Trophoblast cell (in vitro differentiated cells and primary cell): ENCODE data around the gene DICER1.

Experiments used
- DNase-seq, 2 donors: peaks; one replicate each; pipeline ENCODE4 v3.0.0-alpha.2; 2016
- H2AFZ ChIP-seq: 2 replicates; pipeline ENCODE4 v1.6.1; 2013; ENCODE audit warnings: low read length, moderate library complexity, mild to moderate bottlenecking; ENCODE audit not compliant: insufficient read depth, poor library complexity
- H2AK5ac ChIP-seq: 2 replicates; pipeline ENCODE4 v1.6.1; 2013; ENCODE audit warnings: mild to moderate bottlenecking, low read length
- H2BK120ac ChIP-seq: 2 replicates; pipeline ENCODE4 v1.6.1; 2013; ENCODE audit warnings: low read length, mild to moderate bottlenecking, moderate library complexity; ENCODE audit not compliant: insufficient read depth, poor library complexity
- H2BK12ac ChIP-seq: 2 replicates; pipeline ENCODE4 v1.6.1; 2013; ENCODE audit warnings: mild to moderate bottlenecking, low read length, moderate library complexity
- H2BK5ac ChIP-seq: 2 replicates; pipeline ENCODE4 v1.6.1; 2013; ENCODE audit warnings: low read length, low read depth, moderate library complexity, mild to moderate bottlenecking; ENCODE audit not compliant: poor library complexity
- H3K14ac ChIP-seq: 2 replicates; pipeline ENCODE4 v1.6.1; 2013; ENCODE audit warnings: mild to moderate bottlenecking, low read length
- H3K18ac ChIP-seq: 2 replicates; pipeline ENCODE4 v1.6.1; 2013; ENCODE audit warnings: mild to moderate bottlenecking, low read length
- H3K23ac ChIP-seq: 2 replicates; pipeline ENCODE4 v1.6.1; 2013; ENCODE audit warnings: low read length
- H3K27ac ChIP-seq: 2 replicates; pipeline ENCODE4 v1.5.1; 2013; ENCODE audit warnings: low read depth, mild to moderate bottlenecking, inconsistent platforms, low read length, moderate library complexity
- H3K27me3 ChIP-seq: 2 replicates; pipeline ENCODE4 v1.6.1; 2013; ENCODE audit warnings: inconsistent platforms, mild to moderate bottlenecking, low read length, moderate library complexity; ENCODE audit not compliant: insufficient read depth
- H3K36me3 ChIP-seq, 2 experiments: 1 replicate in 1 of 2; 2 replicates in 1 of 2; pipeline ENCODE4 v1.6.1; 2013; ENCODE audit warnings: low read length in 2 of 2, mild to moderate bottlenecking in 2 of 2, moderate library complexity in 1 of 2; ENCODE audit not compliant: insufficient read depth in 2 of 2, control insufficient read depth in 1 of 2
- H3K4ac ChIP-seq: 2 replicates; pipeline ENCODE4 v1.6.1; 2013; ENCODE audit warnings: low read depth, mild to moderate bottlenecking, low read length, moderate library complexity
- H3K4me1 ChIP-seq, 2 experiments: 1 replicate in 1 of 2; 2 replicates in 1 of 2; pipeline ENCODE4 v1.6.1; 2013; ENCODE audit warnings: low read length in 2 of 2, mild to moderate bottlenecking in 2 of 2, moderate library complexity in 1 of 2; ENCODE audit not compliant: insufficient read depth in 2 of 2, control insufficient read depth in 1 of 2
- H3K4me2 ChIP-seq: 2 replicates; pipeline ENCODE4 v1.6.1; 2013; ENCODE audit warnings: inconsistent platforms, mild to moderate bottlenecking, low read length, moderate library complexity
- H3K4me3 ChIP-seq: 2 replicates; pipeline ENCODE4 v1.5.1; 2013; ENCODE audit warnings: mild to moderate bottlenecking, low read depth, low read length, inconsistent platforms
- H3K79me1 ChIP-seq: one replicate; pipeline ENCODE4 v1.6.1; 2013; ENCODE audit warnings: low read length
- H3K79me2 ChIP-seq: 2 replicates; pipeline ENCODE4 v1.6.1; 2013; ENCODE audit warnings: low read length, mild to moderate bottlenecking; ENCODE audit not compliant: control insufficient read depth, insufficient read depth, poor library complexity
- H3K9ac ChIP-seq: 2 replicates; pipeline ENCODE4 v1.6.1; 2013; ENCODE audit warnings: mild to moderate bottlenecking, low read length
- H3K9me3 ChIP-seq: 2 replicates; pipeline ENCODE4 v1.6.1; 2013; ENCODE audit warnings: low read depth, mild to moderate bottlenecking, control low read depth, inconsistent platforms, low read length; ENCODE audit not compliant: insufficient read depth
- H4K12ac ChIP-seq: 2 replicates; pipeline ENCODE4 v1.6.1; 2013; ENCODE audit warnings: low read depth, mild to moderate bottlenecking, low read length, moderate library complexity
- H4K8ac ChIP-seq: 2 replicates; pipeline ENCODE4 v1.6.1; 2013; ENCODE audit warnings: low read depth, mild to moderate bottlenecking, low read length, moderate library complexity
- H4K91ac ChIP-seq: one replicate; pipeline ENCODE4 v1.6.1; 2013; ENCODE audit warnings: low read depth, mild to moderate bottlenecking, low read length, moderate library complexity
- WGBS: extraction: QIAGEN DNeasy Blood & Tissue Kit; methylation state at CpG from one replicate; pipeline ENCODE4 v1.1.7; 2013; ENCODE audit warnings: missing lambda C conversion rate; ENCODE audit not compliant: insufficient read length, insufficient coverage; ENCODE audit errors: extremely low coverage; 5-methylcytosine and 5-hydroxymethylcytosine counted together

The DICER1 gene

GRCh38 chr14:95196826-95197545, 39.7 kb upstream of the DICER1 start:
- Histone ChIP-seq H3K18ac (no peak overlapping the region), H4K8ac (peak overlapping the region; percentile 43), H2AK5ac (peak overlapping the region; percentile 71), H2BK5ac (peak overlapping the region; percentile 63), H3K14ac (peak overlapping the region; percentile 29), H2BK12ac (peak overlapping the region; percentile 87), H3K27ac (peak overlapping the region; percentile 66), H3K4ac (no peak overlapping the region), H3K4me2 (peak overlapping the region; percentile 47), H3K4me3 (no peak overlapping the region), H4K12ac (no peak overlapping the region), H4K91ac (peak overlapping the region; percentile 54), H3K27me3 (no peaks in the 10 kb centered on the region), H3K23ac (no peak overlapping the region), H3K9ac (peak overlapping the region; percentile 59), H3K9me3 (peaks cover 2% of the 10 kb centered on the region), H3K4me1 (peaks cover 19 to 24% of the 10 kb centered on the region in 2 experiments), H3K79me1 (peaks cover 6% of the 10 kb centered on the region), H3K79me2 (no peaks in the 10 kb centered on the region), H3K36me3 (no peaks in the 10 kb centered on the region), H2BK120ac (peak overlapping the region; percentile 76), H2AFZ (no peak overlapping the region)
- DNase-seq = no peak
- no CpG with 5 or more reads among the region's 2 CpGs for WGBS

GRCh38 chr14:95196268-95196667, 38.9 kb upstream of the DICER1 start:
- H4K91ac ChIP-seq = no peak overlapping the region
- no peak overlapping the region for H4K8ac ChIP-seq
- no peak overlapping the region for H3K27ac ChIP-seq

GRCh38 chr14:95195031-95195430, 37.7 kb upstream of the DICER1 start:
- no peaks in the 10 kb centered on the region for H3K36me3 ChIP-seq
- H2AK5ac ChIP-seq = peak overlapping the region; percentile 50
- no peaks in the 10 kb centered on the region for H3K79me2 ChIP-seq
- WGBS = no CpG with 5 or more reads among the region's 6 CpGs
- no peak overlapping the region for H3K27ac ChIP-seq
- peaks cover 2% of the 10 kb centered on the region for H3K9me3 ChIP-seq
- no peak overlapping the region for H3K4ac ChIP-seq
- no peak overlapping the region for H2BK5ac ChIP-seq
- H3K18ac ChIP-seq = no peak overlapping the region
- no peak overlapping the region for H4K12ac ChIP-seq
- H3K27me3 ChIP-seq = no peaks in the 10 kb centered on the region
- H3K23ac ChIP-seq = no peak overlapping the region
- no peak overlapping the region for H2AFZ ChIP-seq
- H3K4me1 ChIP-seq = peaks cover 19 to 29% of the 10 kb centered on the region in 2 experiments
- H4K8ac ChIP-seq = no peak overlapping the region
- no peak overlapping the region for H2BK120ac ChIP-seq
- peak overlapping the region; percentile 16 for H2BK12ac ChIP-seq
- no peak overlapping the region for H3K4me3 ChIP-seq
- DNase-seq = no peak
- H3K4me2 ChIP-seq = no peak overlapping the region
- H3K9ac ChIP-seq = no peak overlapping the region
- no peak overlapping the region for H4K91ac ChIP-seq
- H3K79me1 ChIP-seq = peaks cover 6% of the 10 kb centered on the region
- H3K14ac ChIP-seq = no peak overlapping the region

More at GRCh38 chr14:95196268-95196667, 38.9 kb upstream of the DICER1 start:
- H4K12ac ChIP-seq = no peak overlapping the region
- H2BK12ac ChIP-seq = peak overlapping the region; percentile 67
- no peaks in the 10 kb centered on the region for H3K79me2 ChIP-seq
- H3K27me3 ChIP-seq = no peaks in the 10 kb centered on the region
- no peak overlapping the region for H3K4me3 ChIP-seq
- H2BK5ac ChIP-seq = no peak overlapping the region
- peak in 1 of 2 donors; percentile 45 for DNase-seq
- H3K18ac ChIP-seq = peak overlapping the region; percentile 54
- H3K36me3 ChIP-seq = no peaks in the 10 kb centered on the region
- H3K79me1 ChIP-seq = peaks cover 6% of the 10 kb centered on the region
- H3K9ac ChIP-seq = no peak overlapping the region
- H3K4ac ChIP-seq = peak overlapping the region; percentile 6
- H3K9me3 ChIP-seq = peaks cover 2% of the 10 kb centered on the region
- peak overlapping the region; percentile 76 for H2BK120ac ChIP-seq
- no peak overlapping the region for H3K4me2 ChIP-seq
- no peak overlapping the region for H2AFZ ChIP-seq
- no peak overlapping the region for H3K23ac ChIP-seq
- no CpG with 5 or more reads among the region's 5 CpGs for WGBS
- no peak overlapping the region for H2AK5ac ChIP-seq
- peaks cover 19 to 24% of the 10 kb centered on the region in 2 experiments for H3K4me1 ChIP-seq
- H3K14ac ChIP-seq = no peak overlapping the region

- no peak overlapping the region for H2BK120ac ChIP-seq
- peak overlapping the region; percentile 61 for H2BK12ac ChIP-seq
- no peak overlapping the region for H3K14ac ChIP-seq
- no peak overlapping the region for H3K4ac ChIP-seq
- no peak overlapping the region for H3K27ac ChIP-seq
- no peak overlapping the region for H3K18ac ChIP-seq
- peaks cover 15 to 26% of the 10 kb centered on the region in 2 experiments for H3K4me1 ChIP-seq
- H3K4me3 ChIP-seq = no peak overlapping the region
- no peak overlapping the region for H4K12ac ChIP-seq
- H3K27me3 ChIP-seq = no peaks in the 10 kb centered on the region
- H4K91ac ChIP-seq = no peak overlapping the region
- H3K79me1 ChIP-seq = peaks cover 4% of the 10 kb centered on the region
- no peak overlapping the region for H3K4me2 ChIP-seq
- no peaks in the 10 kb centered on the region for H3K79me2 ChIP-seq
- no peak overlapping the region for H3K23ac ChIP-seq
- H4K8ac ChIP-seq = no peak overlapping the region
- H3K36me3 ChIP-seq = no peaks in the 10 kb centered on the region
- no peak overlapping the region for H2BK5ac ChIP-seq
- H2AK5ac ChIP-seq = peak overlapping the region; percentile 44
- no peak overlapping the region for H3K9ac ChIP-seq
- DNase-seq = no peak
- H3K9me3 ChIP-seq = no peaks in the 10 kb centered on the region
- WGBS = no CpG with 5 or more reads among the region's 6 CpGs
- H2AFZ ChIP-seq = no peak overlapping the region
Measured at GRCh38 chr14:95193081-95193480, 35.8 kb upstream of the DICER1 start.
